Fibroblast of skin of left biceps (primary cell): Measurements from ENCODE around the gene PPP1R15A.
A peak's percentile ranks its signal among the peaks of the same experiment; 100 is the strongest.
"Not testable (repeated sequence)": the region's sequence is repeated elsewhere in the genome, so short reads cannot be mapped to it uniquely, and the experiment has no call there.

Experiments
- DNase-seq, 2 experiments: peaks; one replicate each; pipeline ENCODE4 v3.0.0-alpha.2; 2013; ENCODE audit warnings: low read depth in 2 of 2

The PPP1R15A gene

GRCh38 chr19:48881741-48882657, 9.8 kb downstream of the PPP1R15A start:
- no peak for DNase-seq

- DNase-seq: no peak
Measured at GRCh38 chr19:48883726-48884125, 11.5 kb downstream of the PPP1R15A start.

- DNase-seq: no peak
Measured at GRCh38 chr19:48887861-48888612, 15.8 kb downstream of the PPP1R15A start.

- DNase-seq: not testable (repeated sequence)
Measured at GRCh38 chr19:48889496-48889895, 17.3 kb downstream of the PPP1R15A start.

DNA sequence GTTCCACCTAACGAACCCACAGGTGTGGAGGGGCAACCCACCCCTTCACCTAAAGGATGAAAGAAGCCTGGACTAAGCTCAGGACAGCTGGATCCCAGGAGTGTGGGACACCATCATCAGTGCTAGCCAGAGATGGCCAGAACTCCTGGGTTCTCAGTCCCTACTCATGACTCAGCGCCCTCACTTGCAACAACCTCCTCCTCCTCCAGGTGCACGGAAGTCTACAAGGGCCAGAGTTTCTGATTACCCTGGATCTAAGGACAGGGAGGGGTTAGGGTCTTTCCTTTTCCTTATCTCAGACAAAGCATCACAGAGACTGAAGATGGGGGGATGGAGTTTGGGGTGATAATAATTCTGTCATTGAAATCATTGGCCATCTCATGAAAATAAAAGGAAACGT, 18.3 kb downstream of the PPP1R15A start:
- DNase-seq: no peak

DNA sequence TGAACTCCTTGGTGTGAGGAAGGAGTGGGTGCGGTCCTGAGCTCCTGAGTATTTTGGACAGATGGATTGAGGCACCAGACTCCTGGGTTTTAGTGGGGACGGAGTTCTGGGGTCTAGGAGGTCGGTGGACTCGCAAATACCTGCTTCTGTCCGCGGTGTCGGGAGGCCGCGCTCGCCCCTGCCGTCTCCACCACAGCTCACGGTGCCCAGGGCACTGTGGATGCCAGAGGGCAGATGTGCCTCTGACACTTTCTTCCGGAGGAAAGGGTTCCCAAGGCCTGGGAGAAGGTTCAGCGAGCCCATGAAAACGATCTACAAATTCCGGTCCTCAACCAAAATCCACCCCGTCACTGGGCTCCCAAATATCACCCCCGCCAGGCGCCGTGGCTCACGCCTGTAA, 23.0 kb downstream of the PPP1R15A start:
- no peak for DNase-seq

DNA sequence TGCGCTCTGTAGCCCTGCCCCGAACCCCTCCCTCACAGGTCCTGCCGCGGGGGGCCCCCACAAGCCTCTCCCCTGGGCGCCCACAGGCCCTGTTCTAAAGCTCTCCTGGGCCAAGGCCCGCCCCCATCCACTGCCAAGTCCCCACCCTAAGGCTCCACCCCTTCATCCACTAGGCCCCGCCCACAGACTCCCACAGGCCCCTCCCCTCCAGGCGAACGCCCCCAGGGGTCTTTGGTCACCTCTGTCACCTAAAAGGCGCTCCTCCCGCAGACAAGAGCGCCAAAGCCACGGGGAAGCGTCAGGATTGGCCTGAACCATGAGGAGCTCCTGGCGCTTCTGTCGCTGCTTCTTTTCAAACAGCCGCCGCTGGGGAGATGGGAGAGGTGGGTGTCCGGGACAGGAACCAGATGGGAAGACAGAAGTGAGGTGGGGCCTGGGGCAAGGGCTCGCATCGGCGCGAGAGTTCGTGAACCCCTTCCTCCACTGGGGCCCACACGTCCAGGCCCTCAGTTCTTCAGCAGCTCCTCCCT, 24.0 kb downstream of the PPP1R15A start:
- no peak for DNase-seq

- DNase-seq: no peak
Measured at GRCh38 chr19:48897181-48897580, 25.0 kb downstream of the PPP1R15A start.

DNA sequence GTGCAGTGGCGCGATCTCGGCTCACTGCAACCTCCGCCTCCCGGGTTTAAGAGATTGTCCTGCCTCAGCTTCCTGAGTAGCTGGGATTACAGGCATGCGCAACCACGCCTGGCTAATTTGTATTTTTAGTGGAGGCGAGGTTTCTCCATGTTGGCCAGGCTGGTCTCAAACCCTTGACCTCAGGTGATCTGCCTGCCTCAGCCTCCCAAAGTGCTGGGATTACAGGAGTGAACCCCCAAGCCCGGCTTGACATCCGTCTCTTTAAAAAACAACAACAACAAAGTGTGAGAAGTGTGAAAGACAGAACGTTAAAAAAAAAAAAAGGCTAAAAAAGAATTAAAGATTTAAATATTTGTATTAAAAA, 27.1 kb downstream of the PPP1R15A start:
- not testable (repeated sequence) for DNase-seq

DNA sequence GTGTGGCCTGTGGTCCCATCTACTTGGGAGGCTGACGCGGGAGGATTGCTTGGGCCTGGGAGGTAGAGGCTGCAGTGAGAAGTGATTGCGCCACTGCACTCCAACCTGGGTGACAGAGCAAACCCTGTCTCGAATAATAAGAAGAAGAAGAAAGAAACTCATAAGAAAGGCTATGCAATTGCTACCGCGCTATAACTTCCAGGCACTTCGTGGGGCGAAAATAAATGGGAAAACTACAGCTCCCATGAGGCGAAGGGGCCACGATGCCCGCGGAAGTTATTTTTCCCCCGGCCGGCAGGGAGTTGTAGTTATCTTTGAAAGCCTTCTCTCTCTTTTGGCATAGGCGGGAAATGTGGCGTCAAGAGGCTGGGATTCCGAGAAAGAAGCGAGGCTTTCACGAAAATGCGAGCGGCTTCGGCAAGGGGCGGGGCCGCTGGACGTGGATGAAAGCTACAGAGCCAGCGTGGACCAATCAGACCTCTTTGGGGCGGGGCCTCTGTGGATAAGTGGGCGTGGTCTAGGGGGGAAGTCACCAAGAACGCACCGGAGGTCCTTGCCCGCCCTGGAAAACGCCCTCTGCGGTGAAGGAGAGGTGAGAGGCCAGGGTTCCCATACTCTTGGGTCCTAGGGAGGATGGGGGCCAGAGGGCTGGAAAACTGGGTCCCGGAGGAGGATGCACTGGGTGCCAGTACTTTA, 27.7 kb downstream of the PPP1R15A start, which contains the start of gene NUCB1:
TSS of gene NUCB1 (plus strand) at position 532 of the 696 bp plus-strand sequence. CDS start 485 bp downstream, outside the sequence.
- DNase-seq: peak; percentile 98

DNA sequence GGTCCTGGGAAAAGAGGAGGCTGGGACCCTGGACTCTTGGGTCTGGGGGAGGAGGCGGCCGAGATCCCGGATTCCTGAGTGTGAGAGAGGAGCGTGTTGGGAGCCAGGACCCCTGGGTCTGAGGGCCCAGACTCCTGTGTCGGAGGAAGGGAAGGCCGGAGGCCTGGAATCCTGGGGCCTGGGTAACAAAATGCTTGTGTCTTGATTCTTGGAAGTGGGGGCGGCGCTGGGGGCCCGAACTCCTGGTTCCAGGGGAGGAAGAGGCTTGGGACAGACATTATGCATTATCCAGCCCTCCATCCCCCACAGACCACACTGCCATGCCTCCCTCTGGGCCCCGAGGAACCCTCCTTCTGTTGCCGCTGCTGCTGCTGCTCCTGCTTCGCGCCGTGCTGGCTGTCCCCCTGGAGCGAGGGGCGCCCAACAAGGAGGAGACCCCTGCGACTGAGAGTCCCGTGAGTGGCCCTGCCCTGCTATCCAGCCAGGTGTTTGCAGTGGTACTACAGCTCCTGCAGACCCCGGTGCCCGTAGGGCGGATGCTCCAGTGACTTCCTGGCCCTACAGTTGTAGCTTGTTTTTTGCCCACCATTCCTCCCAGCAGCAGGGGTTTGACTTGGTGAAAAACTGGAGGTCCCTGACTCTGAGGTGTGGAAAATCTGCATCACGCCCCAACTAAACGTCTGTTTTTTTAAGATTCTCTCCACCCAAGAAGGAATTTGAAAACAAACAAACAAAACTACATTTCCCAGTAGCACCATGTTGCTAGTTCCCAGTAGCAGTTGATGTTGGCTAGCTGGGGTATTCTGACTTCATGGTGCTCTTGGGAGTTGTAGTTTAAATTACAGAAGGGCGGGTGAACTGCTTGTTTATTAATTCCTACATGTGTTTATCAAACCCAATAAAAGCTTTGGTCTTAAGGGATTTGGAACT, 28.5 kb downstream of the PPP1R15A start:
- no peak for DNase-seq

- DNase-seq: not testable (repeated sequence)
Measured at GRCh38 chr19:48902291-48902690, 30.1 kb downstream of the PPP1R15A start.

DNA sequence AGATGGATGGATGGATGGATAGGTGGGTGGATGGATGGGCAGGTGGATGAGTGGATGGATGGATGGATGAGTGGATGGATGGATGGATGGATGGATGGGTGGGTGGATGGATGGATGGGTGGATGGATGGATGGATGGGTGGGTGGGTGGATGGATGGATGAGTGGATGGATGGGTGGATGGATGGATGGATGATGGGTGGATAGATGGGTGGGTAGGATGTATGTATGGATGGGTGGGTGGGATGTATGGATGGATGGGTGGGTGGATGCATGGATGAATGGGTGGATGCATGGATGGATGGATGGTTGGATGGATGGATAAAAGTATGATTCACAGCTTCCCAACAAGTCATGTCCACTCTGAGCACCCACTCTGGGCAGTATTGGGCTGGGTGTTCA, 31.6 kb downstream of the PPP1R15A start:
- not testable (repeated sequence) for DNase-seq

- no peak for DNase-seq
Measured at GRCh38 chr19:48905664-48906063, 33.4 kb downstream of the PPP1R15A start.

GRCh38 chr19:48906324-48906723, 34.1 kb downstream of the PPP1R15A start:
- no peak for DNase-seq

DNA sequence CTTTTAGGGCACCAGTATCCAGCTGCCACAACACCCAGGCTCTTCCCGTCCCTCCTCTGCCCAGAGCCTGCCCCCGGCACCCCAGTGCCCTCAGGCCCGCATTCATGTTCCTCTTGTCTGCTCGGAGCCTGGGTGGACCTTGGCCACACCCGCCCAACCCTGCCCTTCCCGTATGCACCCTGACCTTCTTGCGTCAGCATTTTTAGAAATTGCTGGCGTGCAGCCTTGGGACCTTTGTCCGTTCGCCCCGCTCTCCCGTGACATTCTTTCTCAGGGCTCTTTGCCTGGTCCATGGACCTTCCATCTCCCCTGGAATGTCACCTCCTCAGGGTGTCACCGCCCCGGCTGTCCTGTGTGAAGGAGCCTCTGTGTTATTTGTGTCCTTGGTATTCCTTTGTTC, 35.5 kb downstream of the PPP1R15A start:
- DNase-seq: no peak

DNA sequence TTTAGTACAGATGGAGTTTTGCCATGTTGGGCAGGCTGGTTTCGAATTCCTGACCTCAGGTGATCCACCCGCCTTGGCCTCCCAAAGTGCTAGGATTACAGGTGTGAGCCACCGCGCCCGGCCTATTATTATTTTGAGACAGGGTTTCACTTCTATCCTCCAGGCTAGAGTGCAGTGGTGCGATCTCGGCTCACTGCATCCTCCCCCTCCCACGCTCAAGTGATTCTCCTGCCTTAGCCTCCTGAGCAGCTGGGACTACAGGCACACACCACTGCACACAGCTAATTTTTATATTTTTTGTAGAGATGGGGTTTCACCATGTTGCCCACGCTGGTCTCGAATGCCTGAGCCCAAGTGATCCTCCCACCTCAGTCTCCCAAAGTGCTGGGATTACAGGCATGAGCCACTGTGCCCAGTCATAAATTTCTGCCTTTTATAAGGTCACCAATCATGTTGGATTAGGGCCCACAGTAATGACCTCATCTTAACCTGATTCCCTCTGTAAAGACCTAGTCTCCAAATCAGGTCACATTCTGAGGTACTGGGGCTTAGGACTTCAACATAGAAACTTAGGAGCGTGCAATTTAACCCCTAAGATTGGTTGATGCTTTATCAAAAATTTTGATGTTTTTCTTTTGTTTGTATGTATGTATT, 37.3 kb downstream of the PPP1R15A start:
- DNase-seq: not testable (repeated sequence)

DNA sequence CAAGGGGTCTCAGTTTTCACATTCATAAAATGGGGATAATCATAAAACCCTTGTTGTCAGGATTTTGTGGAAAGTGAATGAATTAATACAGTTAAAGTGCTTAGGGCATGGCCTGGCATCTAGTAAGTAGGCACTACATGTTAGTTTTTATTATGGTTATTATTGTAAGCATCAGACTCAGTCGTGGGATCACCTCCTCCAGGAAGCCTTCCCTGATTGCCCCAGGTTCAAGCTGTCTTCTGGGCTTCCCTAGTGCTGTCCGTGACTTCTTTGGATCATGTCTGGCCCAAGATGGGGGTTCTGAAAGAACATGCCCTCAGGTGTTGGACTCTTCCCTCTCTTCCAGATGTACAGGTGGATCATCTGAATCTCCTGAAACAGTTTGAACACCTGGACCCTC, 38.6 kb downstream of the PPP1R15A start:
- DNase-seq: no peak

DNA sequence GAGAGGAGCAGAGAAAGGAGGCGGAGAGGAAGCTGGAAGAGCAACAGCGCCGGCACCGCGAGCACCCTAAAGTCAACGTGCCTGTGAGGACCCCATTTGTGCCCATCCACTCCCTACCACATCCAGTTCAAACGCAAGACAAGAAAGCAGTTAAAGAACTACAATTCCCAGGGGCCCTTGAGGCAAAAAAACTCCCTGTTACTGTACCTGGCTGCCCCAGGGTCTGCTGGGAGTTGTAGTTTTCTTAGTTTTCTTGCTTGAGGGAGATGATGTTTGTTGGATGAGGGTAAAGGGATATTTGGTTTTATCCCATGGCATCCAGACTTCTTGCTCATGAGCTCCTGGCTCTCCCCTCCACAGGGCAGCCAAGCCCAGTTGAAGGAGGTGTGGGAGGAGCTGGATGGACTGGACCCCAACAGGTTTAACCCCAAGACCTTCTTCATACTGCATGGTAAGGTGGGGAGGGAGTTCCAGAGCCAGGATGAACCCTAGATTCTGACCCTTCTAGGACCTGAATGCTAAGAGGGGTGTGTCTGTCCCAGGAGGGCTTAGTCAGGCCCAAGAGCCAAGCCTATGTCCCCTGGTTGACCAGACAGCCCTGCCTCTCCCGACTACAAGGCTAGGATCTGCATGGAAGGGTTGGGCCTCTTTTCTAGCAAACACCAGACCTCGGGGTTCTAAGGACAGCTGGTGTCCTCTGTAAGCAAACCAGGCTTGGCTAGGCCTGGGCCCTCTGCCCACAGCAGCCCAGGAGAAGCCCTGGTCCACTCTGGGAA, 41.1 kb downstream of the PPP1R15A start:
- DNase-seq: no peak
